Epithelial cell of esophagus (primary cell): ENCODE results near the gene ISLR.

Experiments
- DNase-seq: peaks from one replicate; pipeline ENCODE4 v3.0.0; 2010; ENCODE audit warnings: low read depth
- H3K4me3 ChIP-seq: 2 replicates; pipeline ENCODE4 v1.5.1; 2011; ENCODE audit warnings: mild to moderate bottlenecking, low read length, control low read depth
- CTCF ChIP-seq: IDR thresholded peaks from 2 replicates; pipeline ENCODE4 v1.5.1; 2011; ENCODE audit warnings: low read depth, mild to moderate bottlenecking, low read length, control low read depth, inconsistent platforms; ENCODE audit not compliant: insufficient read depth; ENCODE audit errors: missing control alignments

Gene ISLR

DNA sequence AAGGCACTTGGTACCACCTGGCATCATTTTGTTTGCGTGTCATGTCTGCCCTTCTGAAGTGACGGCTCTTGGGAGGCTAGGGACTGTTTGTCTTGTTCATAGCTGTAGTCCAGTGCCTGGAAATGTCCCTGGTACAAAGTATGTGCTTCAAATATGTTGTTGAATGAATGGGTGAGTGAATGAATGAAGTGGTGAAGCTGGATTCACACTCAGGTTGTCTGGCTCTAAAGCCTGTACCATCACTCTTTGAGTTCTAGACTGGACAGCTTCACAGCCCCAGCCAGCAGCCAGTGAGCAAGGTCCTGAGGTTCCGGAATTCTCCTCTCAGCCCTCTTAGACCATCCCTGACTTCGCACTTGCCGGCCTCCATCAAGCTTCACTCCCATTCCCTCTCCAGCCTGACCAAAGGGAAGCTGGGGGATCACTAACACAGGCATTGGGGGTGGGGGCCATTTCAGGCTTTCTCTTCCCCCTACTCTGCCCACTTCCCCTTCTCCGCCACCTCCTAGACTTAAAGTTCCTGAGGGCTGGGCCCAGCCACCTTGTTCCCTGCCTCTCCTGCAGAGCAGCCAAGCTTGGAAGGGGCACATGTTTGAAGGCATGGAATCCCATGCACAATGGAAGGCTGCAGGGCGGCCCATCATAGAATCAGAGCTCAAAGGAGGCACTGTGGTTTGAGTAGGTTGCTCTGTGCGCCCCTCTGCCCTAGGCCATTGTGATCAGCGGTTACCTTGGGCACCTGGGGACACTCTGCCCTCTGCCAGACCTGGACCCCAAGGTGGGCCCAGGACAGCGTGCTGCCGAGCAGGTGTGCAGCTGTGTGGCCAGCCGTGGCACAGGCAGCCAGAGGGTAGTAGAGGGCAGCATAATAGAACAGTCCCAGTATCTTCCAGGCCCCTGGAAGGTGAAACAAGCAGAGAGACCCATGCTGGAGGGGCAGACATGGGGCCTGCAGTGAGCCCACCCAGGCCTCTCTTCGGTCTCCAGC is 21.4 kb downstream of the ISLR start:
- no peak for DNase-seq
- no peak overlapping the region for H3K4me3 ChIP-seq
- no peak for TF ChIP-seq CTCF

GRCh38 chr15:74196175-74196574 is 22.7 kb downstream of the ISLR start:
- TF ChIP-seq CTCF = no peak
- peak; percentile 64 for DNase-seq
- no peak overlapping the region for H3K4me3 ChIP-seq

DNA sequence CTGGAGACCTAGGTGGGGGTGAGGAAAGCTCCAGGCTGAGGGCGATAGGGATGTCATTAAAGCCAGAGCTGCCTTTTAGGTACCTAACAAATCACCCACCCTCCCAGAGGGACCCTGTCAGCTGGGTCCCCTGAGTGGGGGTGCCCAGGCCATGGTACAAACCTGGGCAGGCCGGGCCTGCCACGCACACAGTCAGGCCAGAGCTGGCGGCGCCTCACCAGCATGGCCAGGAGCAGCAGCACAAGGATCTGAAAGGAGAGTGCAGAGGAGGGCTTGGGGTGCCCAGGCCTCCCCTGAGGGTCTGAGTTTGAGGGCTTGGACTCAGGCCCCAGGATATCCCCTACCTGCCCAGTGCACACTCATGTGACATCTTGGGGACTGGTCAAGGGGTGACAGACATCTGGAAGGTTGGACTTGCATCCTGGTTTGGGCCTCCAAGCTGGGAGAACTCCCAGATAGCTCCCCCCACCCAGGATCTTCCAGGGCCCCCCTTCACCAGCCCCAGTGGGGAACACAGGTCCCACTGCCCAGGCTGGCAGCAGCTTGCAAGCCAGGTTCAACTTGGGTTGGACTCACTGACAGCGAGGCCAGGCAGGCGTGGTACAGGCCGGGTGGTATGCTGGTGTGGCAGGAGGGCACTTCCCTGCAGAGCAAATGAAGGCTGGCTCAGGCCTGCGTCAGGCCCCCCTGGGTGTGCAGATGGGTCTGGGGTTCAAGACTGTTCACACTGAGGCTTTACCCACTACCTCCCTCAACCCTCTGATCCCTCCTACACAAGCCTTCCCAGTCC is 23.9 kb downstream of the ISLR start:
- no peak for TF ChIP-seq CTCF
- no peak for DNase-seq
- no peak overlapping the region for H3K4me3 ChIP-seq

DNA sequence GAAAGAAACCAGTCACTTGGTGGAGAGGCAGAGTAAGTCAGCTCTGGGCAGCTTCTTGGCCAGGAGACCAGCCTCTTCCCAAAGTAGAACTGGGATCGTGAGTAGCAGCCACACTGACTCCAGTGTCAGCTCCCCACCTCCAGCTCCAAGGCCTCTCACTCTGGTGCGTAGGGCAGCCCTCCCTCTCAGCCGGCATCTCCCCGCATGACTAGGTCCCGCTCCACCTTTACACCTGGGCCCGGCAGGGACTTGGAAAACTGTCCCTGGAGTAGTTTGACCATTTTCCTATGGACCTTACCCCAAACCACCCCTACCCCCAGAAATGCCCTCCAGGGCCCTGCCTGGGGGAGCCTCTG is 25.8 kb downstream of the ISLR start:
- TF ChIP-seq CTCF = no peak
- no peak overlapping the region for H3K4me3 ChIP-seq
- DNase-seq = no peak

DNA sequence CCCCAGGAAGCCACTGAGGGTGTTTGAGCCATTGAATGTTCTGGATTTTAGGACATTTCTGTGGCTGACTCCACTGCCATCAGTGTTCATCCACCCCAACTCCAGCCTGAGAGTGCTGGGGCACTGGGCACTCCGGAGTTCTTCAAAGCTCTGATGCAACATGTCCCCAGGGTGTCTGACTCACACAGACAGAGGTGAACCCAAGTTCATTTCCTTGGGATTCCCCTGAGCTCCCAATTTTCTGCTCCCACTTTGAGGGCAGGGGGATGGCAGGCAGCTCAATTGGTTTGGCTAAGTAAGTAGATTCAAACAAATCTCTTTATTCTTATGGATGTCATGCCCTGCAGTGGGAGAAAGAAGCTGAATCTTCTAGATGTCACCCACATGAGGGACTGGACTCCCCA is 26.9 kb downstream of the ISLR start:
- no peak overlapping the region for H3K4me3 ChIP-seq
- DNase-seq = peak; percentile 90
- no peak for TF ChIP-seq CTCF

- H3K4me3 ChIP-seq = no peak overlapping the region
- TF ChIP-seq CTCF = no peak
- DNase-seq = no peak
These were observed 27.4 kb downstream of the ISLR start for GRCh38 chr15:74200871-74201419.
